K562 (cell line): Measurements from ENCODE around the gene LITAF.

Experiments
- SMAD4 ChIP-seq: fragments of 250-450 bp; sonication (Bioruptor Pico); conservative IDR thresholded peaks from 2 replicates; pipeline ENCODE4 v1.8.0; 2021; ENCODE audit warnings: inconsistent platforms, mild to moderate bottlenecking, moderate library complexity
- TF ChIP-seq, protein P1 (sequence below): fragments of 250-450 bp; sonication (Bioruptor Pico); IDR thresholded peaks from 2 replicates; pipeline ENCODE4 v1.8.0; 2021; ENCODE audit warnings: moderate library complexity, mild to moderate bottlenecking, inconsistent platforms

GRCh38 chr16:11499295-11500089, 87.2 kb downstream of the LITAF start:
- no peak for TF ChIP-seq SMAD4 (CRISPR knock-in tag)
- TF ChIP-seq, protein P1, sequence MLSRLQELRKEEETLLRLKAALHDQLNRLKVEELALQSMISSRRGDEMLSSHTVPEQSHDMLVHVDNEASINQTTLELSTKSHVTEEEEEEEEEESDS (CRISPR knock-in tag): no peak
